Measurements from ENCODE around the gene SNX32. TPM values are rescaled to one million over a fixed set of nuclear protein-coding genes. Genes with fewer than 3 reads are reported as not detected.

The SNX32 gene
- total and polyA plus RNA-seq, 9 of the 15 experiments (the other 6 are each of a cell fraction or from before 2014, with no cell fraction given), result 0.03 TPM; not detected in 7

GRCh38 chr11:65891219-65892136 is 57.7 kb downstream of the SNX32 start (continued):
- no peak; a peak in 1 of 4 replicates for TF ChIP-seq NRF1 (conservative IDR thresholded peaks at IDR 0.05 in 1 of 2, IDR thresholded peaks at IDR 0.05 in 1 of 2)
- no peak for TF ChIP-seq FOSL1 (tag; conservative IDR thresholded peaks at IDR 0.05)
- no peak for TF ChIP-seq ZNF121 (CRISPR knock-in tag; conservative IDR thresholded peaks at IDR 0.05)
- no peak for TF ChIP-seq SREBF1 (IDR thresholded peaks at IDR 0.05; ENCODE audit: borderline replicate concordance, low read depth, low read length)
- no peak for TF ChIP-seq ZNF41 (CRISPR knock-in tag; conservative IDR thresholded peaks at IDR 0.05)
- no peak for TF ChIP-seq YBX1 (IDR thresholded peaks at IDR 0.05)
- no peak; a peak in 1 of 4 replicates for TF ChIP-seq RCOR1 (IDR thresholded peaks at IDR 0.05; ENCODE audit: borderline replicate concordance in 1 of 2, low read depth in 2 of 2, low read length in 2 of 2)
- no peak for TF ChIP-seq ZKSCAN3 (CRISPR knock-in tag; IDR thresholded peaks at IDR 0.05)
- no peak for TF ChIP-seq LARP7 (IDR thresholded peaks at IDR 0.05)
- no peak for TF ChIP-seq ZNF707 (CRISPR knock-in tag; conservative IDR thresholded peaks at IDR 0.05)
- TF ChIP-seq SNIP1 (IDR thresholded peaks at IDR 0.05; ENCODE audit: low read depth), result no peak
- 0 out of 2 replicates have a peak, but pooled peaks have one; percentile 16 for TF ChIP-seq ELF2 (CRISPR knock-in tag; IDR thresholded peaks at IDR 0.05)
- no peak for TF ChIP-seq ZNF766 (CRISPR knock-in tag; conservative IDR thresholded peaks at IDR 0.05)
- TF ChIP-seq ZBTB8A (IDR thresholded peaks at IDR 0.05; ENCODE audit: partially characterized antibody), result no peak
- TF ChIP-seq BRD9 (IDR thresholded peaks at IDR 0.05; ENCODE audit: low read depth, partially characterized antibody), result no peak
- no peak for TF ChIP-seq MTA1 (IDR thresholded peaks at IDR 0.05; ENCODE audit: borderline replicate concordance)
- TF ChIP-seq ZNF124 (CRISPR knock-in tag; IDR thresholded peaks at IDR 0.05), result no peak
- no peak for TF ChIP-seq ATF1 (CRISPR knock-in tag; IDR thresholded peaks at IDR 0.05)
- TF ChIP-seq ATF1 (tag; IDR thresholded peaks at IDR 0.05), result no peak
- TF ChIP-seq ZNF584 (CRISPR knock-in tag; IDR thresholded peaks at IDR 0.05; ENCODE audit: low read depth), result no peak
- TF ChIP-seq ETS2 (tag; IDR thresholded peaks at IDR 0.05; ENCODE audit: borderline replicate concordance, poor library complexity, severe bottlenecking), result no peak
- no peak for TF ChIP-seq STAT5A (IDR thresholded peaks at IDR 0.05; ENCODE audit: borderline replicate concordance, low read length)
- TF ChIP-seq, protein P1, sequence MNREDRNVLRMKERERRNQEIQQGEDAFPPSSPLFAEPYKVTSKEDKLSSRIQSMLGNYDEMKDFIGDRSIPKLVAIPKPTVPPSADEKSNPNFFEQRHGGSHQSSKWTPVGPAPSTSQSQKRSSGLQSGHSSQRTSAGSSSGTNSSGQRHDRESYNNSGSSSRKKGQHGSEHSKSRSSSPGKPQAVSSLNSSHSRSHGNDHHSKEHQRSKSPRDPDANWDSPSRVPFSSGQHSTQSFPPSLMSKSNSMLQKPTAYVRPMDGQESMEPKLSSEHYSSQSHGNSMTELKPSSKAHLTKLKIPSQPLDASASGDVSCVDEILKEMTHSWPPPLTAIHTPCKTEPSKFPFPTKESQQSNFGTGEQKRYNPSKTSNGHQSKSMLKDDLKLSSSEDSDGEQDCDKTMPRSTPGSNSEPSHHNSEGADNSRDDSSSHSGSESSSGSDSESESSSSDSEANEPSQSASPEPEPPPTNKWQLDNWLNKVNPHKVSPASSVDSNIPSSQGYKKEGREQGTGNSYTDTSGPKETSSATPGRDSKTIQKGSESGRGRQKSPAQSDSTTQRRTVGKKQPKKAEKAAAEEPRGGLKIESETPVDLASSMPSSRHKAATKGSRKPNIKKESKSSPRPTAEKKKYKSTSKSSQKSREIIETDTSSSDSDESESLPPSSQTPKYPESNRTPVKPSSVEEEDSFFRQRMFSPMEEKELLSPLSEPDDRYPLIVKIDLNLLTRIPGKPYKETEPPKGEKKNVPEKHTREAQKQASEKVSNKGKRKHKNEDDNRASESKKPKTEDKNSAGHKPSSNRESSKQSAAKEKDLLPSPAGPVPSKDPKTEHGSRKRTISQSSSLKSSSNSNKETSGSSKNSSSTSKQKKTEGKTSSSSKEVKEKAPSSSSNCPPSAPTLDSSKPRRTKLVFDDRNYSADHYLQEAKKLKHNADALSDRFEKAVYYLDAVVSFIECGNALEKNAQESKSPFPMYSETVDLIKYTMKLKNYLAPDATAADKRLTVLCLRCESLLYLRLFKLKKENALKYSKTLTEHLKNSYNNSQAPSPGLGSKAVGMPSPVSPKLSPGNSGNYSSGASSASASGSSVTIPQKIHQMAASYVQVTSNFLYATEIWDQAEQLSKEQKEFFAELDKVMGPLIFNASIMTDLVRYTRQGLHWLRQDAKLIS (CRISPR knock-in tag; IDR thresholded peaks at IDR 0.05), result no peak
- TF ChIP-seq DIDO1 (tag; IDR thresholded peaks at IDR 0.05; ENCODE audit: low read depth), result no peak
- TF ChIP-seq GTF2A2 (tag; IDR thresholded peaks at IDR 0.05), result no peak
- TF ChIP-seq RBM15 (IDR thresholded peaks at IDR 0.05; ENCODE audit: insufficient read depth, low read length), result no peak; the same call in 1 of the 2 replicates
- no peak for TF ChIP-seq MCM3 (IDR thresholded peaks at IDR 0.05)
